GM11168 (cell line): ENCODE data around the gene ZNF316.
"Not testable (repeated sequence)": the region's sequence is repeated elsewhere in the genome, so short reads cannot be mapped to it uniquely, and the experiment has no call there.

Experiments used
- in situ Hi-C: fragments of 300-500 bp; cut with MboI; formaldehyde crosslinking; loops from one replicate; pipeline ENCODE4 v1.12.0; 2022; ENCODE audit warnings: low sequenced_read_pairs; ENCODE audit not compliant: unreplicated experiment

ZNF316 gene

GRCh38 chr7:6658618-6659345 is 21.7 kb downstream of the ZNF316 start:
- in situ Hi-C loops: no loop called here

GRCh38 chr7:6670851-6671250 is 33.7 kb downstream of the ZNF316 start:
- in situ Hi-C loops: not testable (repeated sequence)

- in situ Hi-C loops: no loop called here
Measured at GRCh38 chr7:6675807-6676405, 38.8 kb downstream of the ZNF316 start.

- in situ Hi-C loops: no loop called here
Measured at GRCh38 chr7:6680146-6680545, 43.0 kb downstream of the ZNF316 start.

GRCh38 chr7:6691103-6691502 is 54.0 kb downstream of the ZNF316 start:
- in situ Hi-C loops: no loop called here

- in situ Hi-C loops: no loop called here
Measured at GRCh38 chr7:6691609-6692106, 54.5 kb downstream of the ZNF316 start.

- in situ Hi-C loops: no loop called here
Measured at GRCh38 chr7:6700793-6701192, 63.7 kb downstream of the ZNF316 start.

- in situ Hi-C loops: no loop called here
Measured at GRCh38 chr7:6701860-6702259, 64.7 kb downstream of the ZNF316 start.
